DLD1 (cell line): ENCODE data around the gene COPS2.

Experiments used
- in situ Hi-C: cut with HindIII; loops from 2 replicates; pipeline ENCODE4 v1.10.0; 2017; ENCODE audit warnings: low sequenced_read_pairs

COPS2 gene

DNA sequence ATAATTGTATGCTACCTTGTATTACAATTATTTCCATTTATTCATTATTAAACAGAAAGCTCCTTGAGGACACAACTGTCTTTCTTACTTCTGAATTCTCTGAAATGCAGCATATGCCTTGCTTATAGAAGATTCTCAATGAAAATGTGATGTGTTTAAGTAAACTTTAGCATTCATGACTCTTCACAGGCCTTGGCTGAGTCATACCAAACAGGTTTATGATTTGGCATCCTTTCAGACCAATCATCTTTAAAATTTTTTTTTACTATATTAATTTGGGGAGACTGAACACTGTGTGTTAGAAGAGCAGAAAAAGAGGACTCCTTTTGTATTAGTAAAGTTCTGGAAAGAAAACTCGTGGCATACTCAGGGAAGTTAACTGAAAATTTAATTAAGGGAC, 8.3 kb upstream of the COPS2 start:
- in situ Hi-C loops, result no loop called here

DNA sequence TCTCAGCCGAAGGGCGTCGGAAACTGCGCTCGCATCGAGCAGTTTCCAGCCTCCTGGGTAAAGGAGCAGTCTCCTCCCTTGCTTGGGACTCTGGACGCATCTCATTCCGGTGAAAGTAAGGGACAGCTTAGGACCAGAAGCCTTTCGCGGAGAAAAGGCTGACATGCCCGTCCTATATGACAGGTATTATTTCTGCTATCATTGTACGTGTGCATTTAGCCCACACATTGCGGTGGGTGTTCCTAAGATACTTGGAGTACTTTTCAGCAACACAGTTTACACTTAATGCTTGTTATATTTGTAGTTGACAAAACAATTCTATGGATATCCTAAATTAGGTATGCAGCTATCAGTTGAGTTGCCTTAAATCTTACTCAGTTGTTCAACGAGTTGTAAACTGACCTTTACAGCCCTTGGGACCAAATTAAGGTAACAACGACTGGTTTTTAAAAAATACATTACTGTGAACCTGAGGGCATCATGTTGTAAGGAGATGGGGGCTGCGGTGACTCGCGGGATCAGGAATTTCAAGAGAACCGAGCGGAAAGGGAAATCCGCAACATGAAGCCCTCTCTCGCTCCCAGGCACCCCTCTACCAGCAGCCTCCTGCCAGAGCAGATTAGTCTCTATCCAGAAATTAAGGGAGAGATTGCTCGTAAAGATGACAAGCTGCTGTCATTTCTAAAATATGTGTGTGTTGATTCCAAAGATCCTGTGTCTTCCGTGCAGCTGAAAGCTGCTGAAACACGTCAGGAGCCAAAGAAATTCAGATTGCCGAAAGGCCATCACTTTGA, 632 bp upstream of the COPS2 start:
- in situ Hi-C loops, result no loop called here

DNA sequence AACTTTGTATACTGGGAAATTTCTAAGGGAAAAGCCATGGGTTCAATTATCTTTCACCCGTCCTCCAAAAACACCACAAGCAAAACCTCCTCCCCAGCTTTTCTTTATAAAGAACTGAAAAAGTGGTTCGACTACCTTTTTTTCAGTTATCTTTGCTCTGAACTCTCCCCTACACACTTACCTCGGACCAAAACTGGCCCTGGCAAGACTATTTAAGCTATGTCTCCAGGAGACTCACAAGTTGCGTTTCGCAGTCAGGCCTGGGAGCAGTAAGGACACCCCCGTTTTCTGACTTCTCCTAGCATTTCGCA, 645 bp downstream of the COPS2 start:
- in situ Hi-C loops, result no loop called here

DNA sequence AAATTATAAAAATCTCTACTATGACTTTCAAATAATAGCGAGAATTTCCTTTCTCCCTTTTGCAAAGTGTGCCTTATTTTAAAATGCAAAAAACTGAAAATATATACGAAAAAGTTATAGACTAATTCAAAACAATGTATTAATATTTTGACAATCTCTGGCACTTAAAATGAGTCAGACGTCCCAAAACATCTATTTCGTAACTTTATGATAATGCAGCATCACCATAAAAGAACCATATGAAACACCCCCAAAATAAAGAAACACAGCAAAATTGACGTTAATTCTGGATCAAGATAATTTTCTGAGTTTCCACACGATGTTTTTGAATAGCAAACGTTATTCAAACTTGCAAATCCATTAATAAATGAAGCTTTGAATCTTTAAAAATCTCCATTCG, 1.0 kb downstream of the COPS2 start:
- in situ Hi-C loops, result no loop called here

DNA sequence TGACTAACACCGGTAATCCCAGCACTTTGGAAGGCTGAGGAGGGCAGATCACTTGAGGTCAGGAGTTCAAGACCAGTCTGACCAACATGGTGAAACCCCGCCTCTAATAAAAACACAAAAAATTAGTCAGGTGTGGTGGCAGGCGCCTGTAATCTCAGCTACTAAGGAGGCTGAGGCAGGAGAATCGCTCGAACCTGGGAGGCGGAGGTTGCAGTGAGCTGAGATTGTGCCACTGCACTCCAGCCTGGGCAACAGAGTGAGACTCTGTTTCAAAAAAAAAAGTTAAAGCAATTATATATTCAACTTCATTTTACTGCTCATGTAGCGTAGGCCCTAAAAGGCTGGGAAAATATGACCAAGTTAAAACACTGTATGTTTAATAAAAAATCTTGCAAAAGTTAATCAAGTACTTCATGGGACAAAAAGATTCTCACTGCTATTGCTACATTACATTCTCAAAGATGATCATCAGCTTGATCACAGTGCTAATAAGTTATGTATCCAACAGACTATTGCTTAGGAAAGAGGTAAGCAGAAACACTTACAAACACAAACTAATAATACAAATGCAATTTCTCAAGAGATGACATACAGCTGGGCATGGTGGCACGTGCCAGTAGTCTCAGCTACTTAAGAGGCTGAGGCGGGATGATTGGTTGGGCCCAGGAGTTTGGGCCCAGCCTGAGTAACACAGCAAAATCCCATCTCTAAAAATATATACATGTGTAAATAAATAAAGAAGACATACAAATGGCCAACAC, 2.7 kb downstream of the COPS2 start:
- in situ Hi-C loops, result no loop called here

DNA sequence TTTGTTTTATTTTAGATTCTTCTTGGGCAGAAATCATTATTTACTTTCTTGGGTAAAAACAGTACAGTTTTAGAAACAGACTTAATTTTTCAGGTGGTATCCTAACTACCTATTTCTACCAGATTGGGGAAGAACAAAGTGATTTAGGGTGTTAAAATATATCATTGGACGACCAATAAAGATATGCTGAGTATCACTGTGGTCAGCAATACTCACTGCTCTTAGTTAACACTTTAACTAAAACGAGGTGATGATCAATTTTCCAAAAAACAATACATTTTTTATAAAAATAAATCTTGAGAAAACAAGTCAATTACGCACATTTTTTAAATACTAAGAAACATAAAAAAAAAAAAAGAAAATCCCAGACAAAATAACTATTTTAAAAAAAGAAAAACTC, 3.6 kb downstream of the COPS2 start:
- in situ Hi-C loops, result no loop called here

DNA sequence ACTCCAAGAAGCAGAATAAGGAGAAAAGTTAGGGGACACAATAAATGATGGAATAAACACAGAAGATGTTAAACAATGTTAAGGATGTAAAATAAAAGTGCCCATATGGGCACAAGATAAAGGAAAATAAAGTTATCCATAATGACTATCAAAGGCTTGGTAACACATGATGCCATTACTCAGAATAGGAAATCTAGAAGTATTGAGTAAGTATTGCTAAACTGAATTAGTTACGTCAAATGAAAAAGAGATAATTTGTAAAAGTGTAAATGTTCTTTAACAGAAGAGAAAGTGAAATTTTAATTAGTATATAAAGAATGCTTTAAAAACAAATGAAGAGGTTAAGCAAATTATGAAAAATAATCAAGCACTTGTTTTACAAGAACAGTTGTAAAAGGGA, 6.7 kb downstream of the COPS2 start:
- in situ Hi-C loops, result no loop called here

DNA sequence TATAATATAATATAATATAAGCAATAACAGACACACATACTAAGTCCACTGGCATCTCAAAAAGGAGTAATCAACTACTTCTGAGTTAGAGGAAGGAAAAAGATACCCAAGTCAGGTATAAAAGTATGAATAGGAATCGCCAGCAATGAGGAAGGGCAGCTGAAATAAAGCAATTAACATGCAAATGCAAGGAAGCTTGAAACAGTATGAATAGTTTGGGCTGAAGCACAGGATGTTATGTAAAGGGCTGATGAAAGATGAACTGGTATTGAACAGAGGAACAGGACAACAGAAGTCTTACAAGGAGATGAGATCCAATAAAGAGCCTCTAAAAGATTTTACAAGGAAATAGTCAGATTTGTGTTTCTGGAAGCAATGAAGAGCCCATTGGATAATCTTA, 7.1 kb downstream of the COPS2 start:
- in situ Hi-C loops, result no loop called here

DNA sequence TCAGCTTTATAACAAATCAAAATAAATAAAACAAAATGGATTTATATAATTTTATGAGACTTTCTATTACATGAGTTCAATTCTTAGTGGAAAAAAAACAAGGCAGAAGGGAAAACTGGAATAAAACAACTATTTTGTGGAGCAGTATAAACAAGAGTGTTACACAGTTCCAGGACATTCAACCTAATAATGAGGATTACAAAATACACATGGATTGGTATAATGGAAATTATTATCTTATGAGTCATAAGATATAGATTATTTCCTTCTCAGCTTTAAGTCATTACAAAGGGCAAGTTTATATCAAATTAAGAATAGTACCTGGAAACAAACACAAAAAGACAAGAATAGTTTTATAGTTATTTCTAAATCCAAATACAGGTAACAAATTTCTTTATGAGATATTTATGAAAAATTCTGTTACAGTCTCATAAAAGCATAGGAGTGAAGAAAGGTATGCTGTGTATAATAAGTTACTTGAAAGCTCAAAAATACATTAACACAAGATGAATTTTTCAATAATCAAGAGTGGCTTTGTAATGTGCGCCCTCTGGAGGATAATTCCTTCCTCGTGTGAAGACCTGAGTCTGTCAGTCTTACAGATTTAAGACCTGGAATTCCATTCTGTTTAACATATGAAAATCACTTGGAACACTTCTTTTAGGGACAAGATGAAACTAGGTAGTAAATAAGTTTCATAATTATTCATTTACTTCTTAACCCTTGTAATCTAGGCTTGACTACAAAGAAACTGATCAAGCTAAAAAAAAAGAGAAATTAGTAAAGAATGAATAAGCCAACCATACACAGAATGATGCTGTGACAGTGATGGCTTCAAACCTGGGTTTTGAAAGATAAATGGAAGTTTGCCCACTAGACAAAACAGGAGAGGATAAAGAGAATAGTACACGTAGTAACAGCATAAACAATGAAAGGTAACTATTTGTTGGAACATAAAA, 9.5 kb downstream of the COPS2 start:
- in situ Hi-C loops, result no loop called here

DNA sequence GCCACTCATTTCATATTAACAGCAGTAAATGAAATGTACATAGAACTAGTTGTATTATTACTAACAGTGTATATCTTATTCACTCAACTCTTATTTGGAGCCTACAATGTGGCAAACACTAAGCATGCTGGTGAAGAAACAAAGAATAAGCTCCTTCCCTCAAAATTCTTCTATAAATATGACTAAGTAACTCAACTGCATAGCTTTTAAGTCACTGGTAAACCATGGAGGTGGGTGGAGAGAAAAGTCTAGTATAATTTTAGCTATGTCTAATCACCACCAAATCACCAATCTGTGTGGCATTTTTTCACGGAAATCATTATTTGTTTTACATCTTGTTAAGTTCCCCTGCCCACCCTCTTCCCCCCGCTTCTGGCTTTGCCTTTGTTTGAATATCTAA, 17.5 kb downstream of the COPS2 start:
- in situ Hi-C loops, result no loop called here

DNA sequence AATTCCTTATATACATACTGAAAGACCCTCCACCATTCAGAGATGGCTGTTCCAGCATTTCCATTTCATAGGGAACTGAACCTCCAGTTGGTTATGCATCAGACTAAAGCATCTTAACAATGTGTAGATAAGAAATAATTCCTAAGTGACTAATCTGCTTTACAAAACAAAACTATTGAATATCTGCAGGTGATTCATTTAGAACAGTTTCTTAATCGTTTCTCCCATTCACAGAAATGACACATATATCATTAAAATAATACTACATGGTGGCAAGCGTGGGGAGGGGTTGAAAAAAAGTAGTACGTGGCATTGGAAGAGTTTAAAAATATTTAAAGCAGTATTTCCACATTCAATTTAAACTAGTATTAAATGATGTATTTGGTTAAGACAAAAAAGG, 19.5 kb downstream of the COPS2 start:
- in situ Hi-C loops, result no loop called here

DNA sequence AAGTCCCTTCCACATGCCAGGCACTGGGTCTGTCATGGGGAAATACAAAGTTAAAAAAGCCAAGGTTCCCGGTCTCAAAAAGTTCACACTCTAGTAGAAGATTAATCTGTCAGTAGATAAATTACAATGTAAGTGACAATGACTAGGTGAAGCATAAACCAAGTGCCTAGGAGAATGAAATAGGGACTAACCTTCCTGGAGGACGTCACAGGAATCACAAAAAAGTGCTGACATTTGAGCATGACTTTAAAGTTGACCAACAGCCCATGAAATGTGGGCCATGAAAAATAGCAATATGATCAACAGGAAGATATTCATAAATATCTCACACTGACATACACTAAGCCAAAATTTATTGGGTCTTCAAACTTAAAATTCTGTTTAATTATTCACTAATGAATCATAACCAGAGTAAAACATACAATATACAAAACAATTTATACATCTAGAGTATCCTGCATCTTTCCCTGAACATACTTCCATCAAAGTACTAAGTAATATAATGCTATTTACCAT, 20.0 kb downstream of the COPS2 start:
- in situ Hi-C loops, result no loop called here

DNA sequence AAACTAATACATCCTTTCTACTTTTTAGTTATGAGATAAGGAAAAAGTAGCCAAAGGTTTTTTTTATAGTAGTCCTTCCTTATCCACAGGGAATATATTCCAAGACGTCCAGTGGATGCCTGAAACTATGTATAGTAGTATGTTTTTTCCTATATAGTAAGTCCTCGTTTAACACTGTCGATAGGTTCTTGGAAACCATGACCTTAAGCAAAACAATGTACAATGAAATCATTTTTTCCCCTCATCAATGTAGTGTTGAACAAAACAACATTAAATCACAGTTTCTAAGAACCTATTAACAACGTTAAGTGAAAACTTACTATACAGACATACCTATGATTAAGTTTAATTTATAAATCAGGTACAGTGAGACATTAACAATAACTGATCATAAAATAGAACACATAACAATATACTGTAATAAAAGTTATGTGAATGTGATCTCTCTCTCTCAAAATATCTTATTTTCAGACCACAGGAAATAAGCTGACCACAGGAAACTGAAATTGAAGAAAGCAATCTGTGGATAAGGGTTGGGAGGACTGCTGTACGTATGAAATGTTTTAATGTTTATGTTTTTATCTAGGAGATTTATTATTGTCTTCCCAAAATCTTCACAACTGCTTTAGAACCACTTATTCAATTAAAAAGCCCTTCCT, 20.6 kb downstream of the COPS2 start:
- in situ Hi-C loops, result no loop called here

DNA sequence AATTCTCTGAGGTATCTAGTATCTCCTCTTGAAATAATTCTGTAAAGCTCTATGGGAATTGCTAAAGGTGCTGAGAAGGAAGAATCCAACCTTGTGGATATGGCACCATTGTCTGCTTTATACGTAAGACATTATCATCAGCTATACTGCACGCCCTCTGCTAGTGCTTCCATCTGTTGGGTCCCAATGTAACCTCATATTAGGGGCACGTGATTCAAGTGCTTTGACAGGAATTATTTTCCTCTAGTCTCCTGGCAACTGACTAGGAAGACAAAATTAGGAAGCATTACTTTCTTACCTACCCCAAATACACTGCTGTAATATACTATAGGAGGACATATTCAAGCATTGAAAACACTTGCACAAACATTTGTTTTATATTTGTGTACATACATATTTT, 24.0 kb downstream of the COPS2 start:
- in situ Hi-C loops, result no loop called here

DNA sequence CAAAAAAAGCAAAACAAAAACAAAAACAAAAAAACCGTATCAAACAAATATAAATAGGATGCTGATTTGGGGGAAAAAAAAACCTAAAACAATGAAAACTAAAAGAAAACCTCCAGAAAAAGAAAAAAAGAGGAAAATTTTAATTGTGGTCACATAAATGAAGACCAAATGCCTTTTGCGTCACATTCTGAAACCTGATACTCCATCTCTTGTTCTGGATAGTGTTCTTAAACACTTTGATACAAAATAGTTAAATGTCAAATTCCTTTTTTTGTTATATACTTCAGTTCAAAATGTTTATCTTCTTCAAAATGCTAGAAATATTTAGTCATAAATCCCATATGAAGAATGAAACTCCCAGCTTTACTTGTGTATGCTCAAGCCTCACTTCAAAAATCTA, 31.0 kb downstream of the COPS2 start:
- in situ Hi-C loops, result no loop called here

DNA sequence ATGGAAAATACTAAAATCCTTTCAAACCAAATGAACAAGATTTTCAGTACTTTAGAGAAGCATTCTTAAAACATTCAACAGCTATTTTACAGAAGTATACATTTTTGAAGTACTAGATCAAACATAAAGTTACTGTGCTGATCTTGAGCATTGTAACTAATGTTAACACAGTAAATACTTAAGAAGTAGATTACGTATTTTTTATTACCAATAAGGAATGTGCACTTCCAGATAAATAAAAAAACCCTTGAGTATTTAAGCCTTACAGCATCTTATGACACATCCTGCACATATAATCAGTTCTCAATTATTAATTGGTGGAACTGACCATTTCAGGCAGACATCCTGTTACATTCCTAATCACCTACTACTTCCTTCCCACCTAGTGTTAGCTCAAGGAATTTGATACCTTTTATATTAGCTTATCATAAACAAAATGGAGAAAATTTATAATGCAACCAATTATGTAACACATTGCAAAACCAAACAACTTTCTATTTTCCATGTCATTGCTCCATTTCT, 32.8 kb downstream of the COPS2 start:
- in situ Hi-C loops, result no loop called here

DNA sequence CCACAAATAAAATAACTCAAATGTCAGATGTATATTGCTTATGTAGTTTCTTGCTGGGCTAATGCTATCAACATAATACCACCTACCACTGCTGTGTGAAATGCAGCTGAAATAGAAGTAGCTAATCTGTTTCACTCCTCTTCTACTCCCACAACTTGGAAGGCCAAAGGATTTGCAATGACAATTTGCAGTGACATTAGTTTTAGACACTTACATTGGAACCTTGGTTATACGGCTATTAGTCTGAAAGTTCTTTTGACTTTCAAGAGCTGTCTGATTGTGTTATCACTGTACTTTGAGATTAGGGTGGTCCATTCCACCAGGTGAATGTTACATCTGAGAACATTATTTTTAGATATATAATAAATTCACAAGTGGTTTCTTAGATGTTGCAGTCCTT, 33.5 kb downstream of the COPS2 start:
- in situ Hi-C loops, result no loop called here

DNA sequence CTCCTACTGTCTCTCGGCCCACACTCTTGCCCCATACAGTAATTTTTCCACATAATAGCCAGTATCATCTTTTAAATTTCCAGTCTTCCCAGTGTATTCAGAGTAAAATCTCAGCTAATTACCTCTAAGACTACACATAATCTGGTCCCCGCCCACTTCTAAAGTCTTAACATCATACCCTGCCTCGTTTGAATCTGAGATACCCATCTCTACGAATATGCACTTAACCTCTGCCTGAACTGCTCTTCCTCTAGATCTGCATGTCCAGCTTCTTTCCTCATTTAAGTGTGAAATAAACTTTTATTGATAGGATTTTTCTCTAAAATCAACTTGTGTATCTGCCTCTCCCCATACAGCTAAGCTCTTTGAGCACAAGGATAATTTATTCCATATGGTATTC, 34.6 kb downstream of the COPS2 start:
- in situ Hi-C loops, result no loop called here

DNA sequence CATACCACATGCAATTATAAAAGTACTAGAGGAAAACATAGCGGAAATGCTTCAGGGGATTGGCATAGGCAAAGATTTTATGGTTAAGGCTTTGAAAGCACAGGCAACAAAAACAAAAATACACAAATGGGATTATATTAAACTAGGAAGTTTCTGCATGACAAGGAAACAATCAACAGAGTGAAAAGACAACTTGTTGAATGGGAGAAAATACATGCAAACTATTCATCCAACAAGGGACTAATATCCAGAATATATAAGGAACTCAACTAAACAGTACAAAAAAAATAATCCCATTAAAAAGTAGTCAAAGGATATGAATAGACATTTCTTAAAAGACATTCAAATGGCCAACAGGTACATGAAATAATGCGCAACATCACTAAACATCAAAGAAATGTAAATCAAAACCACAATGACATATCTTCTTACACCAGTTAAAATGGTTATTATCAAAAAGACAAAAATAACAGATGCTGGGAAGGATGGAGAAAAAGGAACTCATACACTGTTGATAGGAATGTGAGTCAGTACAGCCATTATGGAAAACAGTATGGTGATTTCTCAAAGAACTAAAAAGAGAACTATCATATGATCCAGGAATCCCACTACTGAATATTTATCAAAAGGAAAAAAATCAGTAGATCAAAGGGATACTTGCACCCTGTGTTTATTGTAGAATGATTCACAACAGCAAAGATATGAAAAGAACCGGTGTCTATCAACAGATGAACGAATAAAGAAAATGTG, 39.1 kb downstream of the COPS2 start:
- in situ Hi-C loops, result no loop called here

DNA sequence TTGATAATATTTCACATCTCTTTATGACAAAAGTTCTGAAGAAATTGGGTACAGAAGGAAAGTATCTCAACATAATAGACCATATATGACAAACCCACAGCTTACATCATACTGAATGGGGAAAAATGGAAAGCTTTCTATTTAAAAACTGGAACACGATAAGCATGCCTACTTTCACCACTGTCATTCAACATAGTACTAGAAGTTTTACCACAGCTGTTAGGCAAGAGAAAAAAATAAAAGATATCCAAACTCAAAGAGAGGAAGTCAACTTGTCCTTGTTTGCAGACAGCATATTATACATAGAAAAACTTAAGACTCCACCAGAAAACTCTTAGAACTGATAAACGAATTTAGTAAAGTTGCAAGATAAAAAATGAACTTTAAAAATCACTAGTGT, 40.3 kb downstream of the COPS2 start:
- in situ Hi-C loops, result no loop called here
